Calu3 (cell line): ENCODE results near the gene APBB1IP. TPM values are rescaled to one million over a fixed set of nuclear protein-coding genes. Genes with fewer than 3 reads are reported as not detected.
"Not testable (repeated sequence)": the region's sequence is repeated elsewhere in the genome, so short reads cannot be mapped to it uniquely, and the experiment has no call there.

ENCODE experiments used
- BruUV-seq: library from RNA; stranded (reverse); fragments of 400-500 nt; replicated peaks from 2 replicates; lab custom pipeline; 2021; lab: Mats Ljungman, UMichigan
- CTCF ChIA-PET: fragments of 300-600 bp; sonication (Branson Sonifier 250); formaldehyde crosslinking; loops from one replicate; lab custom pipeline; 2022; ENCODE audit warnings: antibody characterized with exemption; lab: Charles Lee
- DNase-seq: peaks from one replicate; pipeline ENCODE4 v3.0.0; 2022
- H3K27ac Mint-ChIP-seq: one replicate; pipeline ENCODE4 v1.8.0; 2022; ENCODE audit warnings: mixed read lengths; ENCODE audit not compliant: unreplicated experiment
- H3K27me3 Mint-ChIP-seq: one replicate; pipeline ENCODE4 v1.8.0; 2022; ENCODE audit warnings: mixed read lengths; ENCODE audit not compliant: unreplicated experiment
- H3K36me3 Mint-ChIP-seq: one replicate; pipeline ENCODE4 v1.8.0; 2022; ENCODE audit warnings: mild to moderate bottlenecking, moderate library complexity, mixed read lengths; ENCODE audit not compliant: insufficient read depth, unreplicated experiment
- H3K4me1 Mint-ChIP-seq: one replicate; pipeline ENCODE4 v1.8.0; 2022; ENCODE audit warnings: mild to moderate bottlenecking, low read depth, mixed read lengths; ENCODE audit not compliant: unreplicated experiment
- H3K4me3 Mint-ChIP-seq: one replicate; pipeline ENCODE4 v1.8.0; 2022; ENCODE audit warnings: mild to moderate bottlenecking, low read depth, moderate library complexity, mixed read lengths; ENCODE audit not compliant: unreplicated experiment
- H3K9me3 Mint-ChIP-seq: one replicate; pipeline ENCODE4 v1.8.0; 2022; ENCODE audit warnings: low read depth, mixed read lengths; ENCODE audit not compliant: unreplicated experiment
- CTCF ChIP-seq: fragments of 200-600 bp; IDR thresholded peaks from one replicate; pipeline ENCODE4 v1.8.0; 2022; ENCODE audit warnings: antibody characterized with exemption; ENCODE audit not compliant: unreplicated experiment
- intact Hi-C: fragments of 100-400 bp; cut with micrococcal nuclease; formaldehyde crosslinking; loops from one replicate; pipeline ENCODE4 v1.10.0; 2022; ENCODE audit not compliant: unreplicated experiment
- total RNA-seq: library from RNA; stranded (reverse); gene quantifications from 2 replicates; pipeline ENCODE4 v1.2.3, GENCODE V29; 2022

APBB1IP gene
- total RNA-seq, 1 experiment from 2014 or later: 1.5 TPM

DNA sequence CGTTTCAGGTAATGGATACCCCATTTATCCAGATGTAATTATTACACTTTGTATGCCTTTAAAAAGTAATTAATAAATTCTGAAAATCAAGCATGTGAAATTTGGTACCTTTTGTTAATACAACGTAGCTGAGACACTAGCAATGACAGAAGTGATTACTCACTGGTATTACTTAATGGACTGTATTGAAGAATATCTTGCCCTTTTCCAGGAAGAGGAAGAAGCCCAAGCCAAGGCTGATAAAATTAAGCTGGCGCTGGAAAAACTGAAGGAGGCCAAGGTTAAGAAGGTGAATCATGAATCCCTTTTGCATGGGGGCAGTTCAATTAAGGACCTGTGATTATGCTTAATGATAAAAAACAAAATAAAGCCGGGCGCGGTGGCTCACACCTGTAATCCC, 64.8 kb downstream of the APBB1IP start:
- Mint-ChIP-seq H3K9me3 (no peaks in the 10 kb centered on the region), H3K27ac (no peak overlapping the region), H3K27me3 (no peaks in the 10 kb centered on the region), H3K4me3 (no peak overlapping the region), H3K36me3 (no peaks in the 10 kb centered on the region), H3K4me1 (no peaks in the 10 kb centered on the region)
- no TSS peak for BruUV-seq
- CTCF ChIA-PET: no interaction called here
- intact Hi-C loops: no loop called here
- no peak for TF ChIP-seq CTCF
- no peak for DNase-seq

DNA sequence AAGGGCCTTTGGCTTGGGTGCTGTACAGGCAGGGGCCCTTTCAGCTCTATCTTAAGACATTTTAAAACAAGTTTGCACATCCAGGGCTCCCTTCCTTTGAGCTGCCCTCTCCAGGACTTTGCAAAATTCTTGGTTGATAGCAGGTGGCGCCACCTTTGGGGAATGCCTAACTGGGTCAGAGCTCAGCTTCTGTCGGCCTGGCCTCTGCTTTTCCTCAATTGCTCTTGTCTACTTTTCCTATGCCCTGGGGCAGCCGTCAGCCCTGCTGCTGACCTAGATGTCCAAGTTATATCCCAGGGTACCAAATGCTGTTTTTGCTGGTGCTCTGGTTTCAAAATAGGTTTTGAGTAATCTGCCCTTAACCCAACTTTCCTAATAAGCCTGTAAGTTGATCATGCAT, 65.8 kb downstream of the APBB1IP start:
- H3K27me3 Mint-ChIP-seq: no peaks in the 10 kb centered on the region
- CTCF ChIA-PET: no interaction called here
- H3K4me1 Mint-ChIP-seq: no peaks in the 10 kb centered on the region
- H3K36me3 Mint-ChIP-seq: no peaks in the 10 kb centered on the region
- intact Hi-C loops: no loop called here
- BruUV-seq: no TSS peak
- DNase-seq: peak; percentile 38
- TF ChIP-seq CTCF: peak; percentile 35
- H3K27ac Mint-ChIP-seq: no peak overlapping the region
- no peak overlapping the region for H3K4me3 Mint-ChIP-seq
- H3K9me3 Mint-ChIP-seq: no peaks in the 10 kb centered on the region

DNA sequence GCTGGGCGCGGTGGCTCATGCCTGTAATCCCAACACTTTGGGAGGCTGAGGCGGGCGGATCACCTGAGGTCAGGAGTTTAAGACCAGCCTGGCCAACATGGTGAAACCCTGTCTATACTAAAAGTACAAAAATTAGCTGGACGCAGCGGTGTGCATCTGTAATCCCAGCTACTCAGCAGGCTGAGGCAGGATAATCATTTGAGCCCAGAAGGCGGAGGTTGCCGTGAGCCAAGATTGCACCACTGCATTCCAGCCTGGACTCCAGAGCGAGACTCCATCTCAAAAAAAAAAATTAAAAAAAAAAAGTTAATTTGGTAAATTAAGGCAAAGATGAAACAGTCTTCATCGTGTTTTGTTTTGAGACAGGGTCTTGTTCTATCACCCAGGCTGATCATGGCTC, 66.3 kb downstream of the APBB1IP start:
- DNase-seq, H3K4me1 Mint-ChIP-seq, BruUV-seq, H3K27ac Mint-ChIP-seq, H3K36me3 Mint-ChIP-seq, intact Hi-C loops, CTCF ChIA-PET, H3K9me3 Mint-ChIP-seq, H3K4me3 Mint-ChIP-seq, H3K27me3 Mint-ChIP-seq: not testable (repeated sequence)

DNA sequence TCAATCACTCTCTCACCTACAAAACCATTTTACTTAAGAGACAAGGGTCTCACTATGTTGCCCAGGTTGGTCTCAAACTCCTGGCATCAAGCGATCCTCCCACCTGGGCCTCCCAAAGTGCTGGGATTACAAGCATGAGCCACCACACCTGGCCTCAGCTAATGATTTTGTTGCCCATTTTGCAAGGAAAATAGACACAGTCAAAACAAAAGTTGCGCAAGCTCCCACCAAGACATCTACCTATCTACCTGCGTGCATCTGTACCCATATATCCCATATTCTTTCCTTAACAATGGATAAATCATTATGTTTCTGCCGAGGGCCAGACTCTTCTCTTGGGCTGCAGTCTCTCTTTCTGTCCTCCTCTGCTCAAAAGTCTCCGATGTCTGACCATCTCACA, 67.3 kb downstream of the APBB1IP start:
- no peaks in the 10 kb centered on the region for H3K36me3 Mint-ChIP-seq
- H3K27me3 Mint-ChIP-seq: no peaks in the 10 kb centered on the region
- H3K4me1 Mint-ChIP-seq: no peaks in the 10 kb centered on the region
- no peak for TF ChIP-seq CTCF
- CTCF ChIA-PET: no interaction called here
- DNase-seq: no peak
- no peak overlapping the region for H3K27ac Mint-ChIP-seq
- no peaks in the 10 kb centered on the region for H3K9me3 Mint-ChIP-seq
- no TSS peak for BruUV-seq
- no peak overlapping the region for H3K4me3 Mint-ChIP-seq
- intact Hi-C loops: no loop called here

GRCh38 chr10:26506736-26507135, 68.6 kb downstream of the APBB1IP start:
- intact Hi-C loops: no loop called here
- Mint-ChIP-seq H3K4me3 (no peak overlapping the region), H3K4me1 (no peaks in the 10 kb centered on the region), H3K27ac (no peak overlapping the region), H3K9me3 (no peaks in the 10 kb centered on the region), H3K27me3 (no peaks in the 10 kb centered on the region), H3K36me3 (no peaks in the 10 kb centered on the region)
- DNase-seq: no peak
- CTCF ChIA-PET: interaction anchor here (0.6 kb wide), 1 partner anchor 180 kb away, joined by 3 read pairs; no protein-coding TSS in a partner anchor
- no TSS peak for BruUV-seq
- TF ChIP-seq CTCF: no peak
